ENCODE measurements around the gene ELOVL7. TPM values are rescaled to one million over a fixed set of nuclear protein-coding genes. Genes with fewer than 3 reads are reported as not detected.

The ELOVL7 gene
- total and polyA plus RNA-seq, 2 of the 4 experiments (the other 2 are of a cell fraction), result 0.18 TPM; not detected in 1

DNA sequence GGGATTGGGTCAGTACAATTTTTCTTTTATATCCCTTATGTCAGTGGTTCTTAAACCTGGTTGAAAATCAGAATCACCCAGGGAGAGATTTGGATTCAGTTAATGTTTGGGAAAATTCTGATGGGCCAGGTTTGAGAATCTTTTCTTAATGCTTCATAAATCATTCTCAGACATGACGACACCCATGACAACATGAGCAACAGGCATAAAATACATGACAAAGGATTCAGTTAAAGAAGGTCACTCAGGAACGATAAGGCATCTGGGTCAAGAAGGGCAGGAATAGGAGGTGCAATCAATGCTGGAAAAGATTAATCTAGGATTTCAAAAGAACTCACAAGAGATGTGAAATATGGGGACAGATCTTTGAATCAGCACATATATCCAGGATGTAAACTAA is 41.8 kb downstream of the ELOVL7 start:
- H3K9ac ChIP-seq (ENCODE audit: low read depth, low read length), result no peak overlapping the region
- intact Hi-C loops (cut with micrococcal nuclease) (no loop called here), dilution Hi-C loops (cut with HindIII; ENCODE audit: low sequenced_read_pairs, unreplicated experiment) (no loop called here), in situ Hi-C loops (cut with MboI; ENCODE audit: low sequenced_read_pairs) (no loop called here)
- no peak overlapping the region for H3K4me2 ChIP-seq (ENCODE audit: low read depth, low read length)
- H2AK9ac ChIP-seq (replicated peaks; ENCODE audit: low read depth, low read length, poor library complexity), result no peak overlapping the region
- H3K23ac ChIP-seq (ENCODE audit: low read depth, low read length), result no peak overlapping the region
- H3K4me1 ChIP-seq (ENCODE audit: control insufficient read depth, insufficient read depth, low read length), result no peaks in the 10 kb centered on the region
- H4K8ac ChIP-seq (ENCODE audit: low read depth in 2 of 2, low read length in 2 of 2), result no peak overlapping the region
- no peak overlapping the region for H3K4me3 ChIP-seq (ENCODE audit: insufficient read depth, low read depth, low read length)
- no peak overlapping the region for H3K18ac ChIP-seq (ENCODE audit: low read depth, low read length)
- H3K4ac ChIP-seq (ENCODE audit: low read depth, low read length), result no peak overlapping the region
- CTCF ChIA-PET, result interaction anchor here (0.5 kb wide), 1 partner anchor 53 kb away, joined by 3 read pairs; no protein-coding TSS in a partner anchor
- POLR2A ChIA-PET (ENCODE audit: unreplicated experiment), result no interaction called here
- H3K79me1 ChIP-seq (ENCODE audit: low read depth in 1 of 2, low read length in 2 of 2), result no peaks in the 10 kb centered on the region
- H3K27me3 ChIP-seq (ENCODE audit: control insufficient read depth, insufficient read depth, low read length), result no peaks in the 10 kb centered on the region
- no peak overlapping the region for H2BK15ac ChIP-seq (ENCODE audit: low read depth, low read length)
- no peak overlapping the region for H2BK5ac ChIP-seq (ENCODE audit: low read depth, low read length, poor library complexity, severe bottlenecking)
- no peaks in the 10 kb centered on the region for H4K20me1 ChIP-seq (ENCODE audit: insufficient read depth, low read length)
- H3K9me3 ChIP-seq (ENCODE audit: control insufficient read depth, insufficient read depth, low read length), result no peaks in the 10 kb centered on the region
- H3K36me3 ChIP-seq (ENCODE audit: control insufficient read depth, insufficient read depth, low read length), result no peaks in the 10 kb centered on the region
- H3K27ac ChIP-seq (ENCODE audit: insufficient read depth, low read length), result no peak overlapping the region
- TF ChIP-seq MAZ (IDR thresholded peaks at IDR 0.05; ENCODE audit: borderline replicate concordance, low read depth, low read length), result no peak
- no peak for TF ChIP-seq MXI1 (IDR thresholded peaks at IDR 0.05; ENCODE audit: borderline replicate concordance, low read depth, low read length)
- TF ChIP-seq BHLHE40 (IDR thresholded peaks at IDR 0.05; ENCODE audit: low read depth, low read length), result no peak
- no peak for TF ChIP-seq USF2 (IDR thresholded peaks at IDR 0.05; ENCODE audit: low read depth, low read length)
- no peak for TF ChIP-seq ELK1 (IDR thresholded peaks at IDR 0.05; ENCODE audit: borderline replicate concordance, low read depth, low read length)
- TF ChIP-seq RFX5 (IDR thresholded peaks at IDR 0.05; ENCODE audit: low read depth, low read length), result no peak
- TF ChIP-seq CEBPB (IDR thresholded peaks at IDR 0.05; ENCODE audit: low read depth, low read length), result no peak
- no peak for TF ChIP-seq POLR2A (IDR thresholded peaks at IDR 0.05; ENCODE audit: low read depth, low read length)
- no peak for TF ChIP-seq CHD1 (IDR thresholded peaks at IDR 0.05; ENCODE audit: low read depth, low read length)
- TF ChIP-seq RCOR1 (IDR thresholded peaks at IDR 0.05; ENCODE audit: insufficient replicate concordance, low read length), result no peak
- TF ChIP-seq SMC3 (IDR thresholded peaks at IDR 0.05; ENCODE audit: low read depth, low read length), result no peak
- no peak for TF ChIP-seq FOS (IDR thresholded peaks at IDR 0.05; ENCODE audit: low read depth, low read length)
- no peak for TF ChIP-seq CTCF (conservative IDR thresholded peaks at IDR 0.05; ENCODE audit: low read depth, low read length)
- no peak for TF ChIP-seq NFE2L2 (IDR thresholded peaks at IDR 0.05; ENCODE audit: low read depth, low read length)
- TF ChIP-seq MAFK (IDR thresholded peaks at IDR 0.05; ENCODE audit: low read depth, low read length), result no peak
- TF ChIP-seq RAD21 (IDR thresholded peaks at IDR 0.05; ENCODE audit: low read length), result no peak
- no TSS peak for BruUV-seq (replicated peaks)
- WGBS, 2 experiments (ENCODE audit: extremely low coverage in 2 of 2, insufficient read length in 1 of 2), result no CpG with 5 or more reads among the region's 2 CpGs
- no peak overlapping the region for H2AK5ac ChIP-seq (ENCODE audit: low read depth, low read length)
- no peak for DNase-seq
- no peak for ATAC-seq (ENCODE audit: low read depth)
- no peak overlapping the region for H2BK20ac ChIP-seq (ENCODE audit: low read depth, low read length)
- no peak overlapping the region for H4K5ac ChIP-seq (ENCODE audit: low read depth, low read length)
- no peak overlapping the region for H2BK120ac ChIP-seq (ENCODE audit: low read depth, low read length)
- no peak overlapping the region for H3K56ac ChIP-seq (ENCODE audit: extremely low read depth, insufficient read depth, low read length)
- no peaks in the 10 kb centered on the region for H3K9me1 ChIP-seq (ENCODE audit: insufficient read depth, low read length)
- no peak overlapping the region for H4K91ac ChIP-seq (ENCODE audit: insufficient read depth, low read depth, low read length)
- no peak overlapping the region for H3K14ac ChIP-seq (replicated peaks; ENCODE audit: low read depth, low read length)
- H2AFZ ChIP-seq (replicated peaks; ENCODE audit: low read length, poor library complexity), result no peak overlapping the region

Data from IMR-90 (cell line).